GM18519 (cell line): Measurements from ENCODE around the gene SDF2L1.
A peak's percentile ranks its signal among the peaks of the same experiment; 100 is the strongest.
"Not testable (repeated sequence)": the region's sequence is repeated elsewhere in the genome, so short reads cannot be mapped to it uniquely, and the experiment has no call there.

Source experiments
- ATAC-seq: cut with Tn5 transposase; IDR thresholded peaks from one replicate; pipeline ENCODE4 v1.9.1; 2021; ENCODE audit warnings: mild to moderate bottlenecking, moderate library complexity; ENCODE audit not compliant: unreplicated experiment, low FRiP score

Gene SDF2L1

DNA sequence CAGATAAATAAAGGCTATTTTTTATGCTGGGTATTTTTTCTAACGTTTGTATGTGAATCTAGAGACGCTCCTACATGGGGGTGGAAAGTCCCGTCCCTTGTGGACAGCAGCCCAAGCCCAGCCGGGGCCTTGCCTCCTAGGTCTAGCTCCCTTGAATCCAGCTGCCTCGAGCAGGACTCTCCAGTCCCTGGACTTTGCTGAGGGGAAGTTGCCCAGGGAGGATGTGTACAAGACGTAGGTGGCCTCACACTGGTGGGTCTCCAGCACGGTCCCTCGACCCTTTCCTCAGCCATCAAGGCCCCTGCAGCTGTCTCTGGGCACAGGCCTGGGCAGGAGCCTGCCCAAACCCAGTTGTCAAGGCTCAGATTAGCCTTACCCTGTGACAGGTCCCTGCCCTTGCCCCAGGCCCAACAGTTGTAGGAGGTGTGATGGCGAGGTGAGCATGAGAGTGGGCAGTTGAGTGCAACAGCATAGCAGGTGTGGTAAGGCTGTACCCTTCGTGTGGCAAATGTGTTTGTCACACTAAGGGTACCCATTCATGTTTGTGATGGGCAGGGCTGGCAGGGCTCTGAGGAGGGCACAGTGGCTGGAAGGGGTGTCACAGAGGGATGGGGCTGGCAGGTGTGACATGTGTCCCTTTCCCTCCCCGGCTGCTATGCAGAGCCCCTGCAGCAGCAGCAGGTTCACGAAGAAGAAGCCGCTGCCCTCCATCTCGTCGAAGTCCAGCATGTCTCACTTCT is 6.2 kb upstream of the SDF2L1 start:
- ATAC-seq: no peak

DNA sequence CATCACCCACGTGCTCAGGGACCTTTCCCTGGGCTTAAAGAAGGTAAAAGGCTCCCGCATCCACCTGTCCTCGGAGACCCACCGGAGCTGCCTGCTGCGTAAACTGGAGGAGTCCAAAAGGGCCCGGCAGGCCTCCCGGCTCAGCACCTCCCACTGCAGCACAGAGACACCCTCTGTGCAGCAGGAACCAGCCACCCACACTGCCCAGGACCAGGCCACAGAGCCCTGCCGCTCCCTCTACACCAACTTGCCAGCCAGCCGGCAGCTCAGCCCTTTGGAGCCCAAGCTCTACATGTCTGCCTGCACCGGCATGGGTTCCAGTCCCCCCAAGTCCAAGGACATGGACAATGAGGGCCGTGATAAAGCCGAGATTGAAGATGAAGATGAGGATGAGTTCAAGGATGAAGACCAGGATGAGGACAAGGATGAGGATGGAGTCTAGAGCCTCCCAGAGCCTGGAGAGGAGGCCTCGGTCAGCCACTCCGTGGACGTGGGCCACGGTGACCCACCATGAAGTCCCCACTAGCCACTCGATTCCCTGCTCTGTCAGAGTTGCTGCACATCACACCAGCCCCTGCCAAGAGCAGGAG is 5.4 kb upstream of the SDF2L1 start:
- ATAC-seq: no peak

DNA sequence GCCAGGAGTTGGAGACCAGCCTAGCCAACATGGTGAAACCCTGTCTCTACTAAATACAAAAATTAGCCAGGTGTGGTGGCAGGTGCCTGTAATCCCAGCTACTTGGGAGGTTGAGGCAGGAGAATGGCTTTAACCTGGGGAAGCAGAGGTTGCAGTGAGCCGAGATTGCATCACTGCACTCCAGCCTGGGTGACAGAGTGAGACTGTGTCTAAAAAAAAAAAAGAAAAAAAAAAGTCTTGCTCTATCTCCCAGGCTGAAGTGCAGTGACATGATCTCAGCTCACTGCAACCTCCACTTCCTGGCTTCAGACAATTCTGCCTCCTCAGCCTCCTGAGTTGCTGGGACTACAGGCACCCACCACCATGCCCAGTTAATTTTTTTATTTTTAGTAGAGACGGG is 4.7 kb upstream of the SDF2L1 start:
- ATAC-seq: not testable (repeated sequence)

DNA sequence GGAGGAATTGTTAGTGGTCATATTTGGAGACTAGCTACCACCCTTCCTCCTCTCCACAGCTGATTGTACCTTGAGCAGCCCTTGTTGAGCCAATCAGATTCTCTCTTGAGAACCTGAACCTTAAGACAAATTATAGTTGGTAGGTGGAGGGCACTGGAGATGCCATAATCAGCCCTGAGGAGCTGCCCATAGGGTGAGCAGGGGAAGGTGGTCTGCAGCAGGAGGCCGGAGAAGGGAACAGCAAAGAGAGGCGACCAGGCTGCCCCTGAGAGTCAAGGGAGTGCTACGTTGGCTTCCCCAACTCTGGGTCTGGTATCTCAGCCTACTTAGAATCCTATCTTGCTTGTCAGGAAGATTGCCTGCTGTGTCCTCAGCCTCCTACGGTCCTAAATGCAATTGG is 2.7 kb upstream of the SDF2L1 start:
- ATAC-seq: no peak

DNA sequence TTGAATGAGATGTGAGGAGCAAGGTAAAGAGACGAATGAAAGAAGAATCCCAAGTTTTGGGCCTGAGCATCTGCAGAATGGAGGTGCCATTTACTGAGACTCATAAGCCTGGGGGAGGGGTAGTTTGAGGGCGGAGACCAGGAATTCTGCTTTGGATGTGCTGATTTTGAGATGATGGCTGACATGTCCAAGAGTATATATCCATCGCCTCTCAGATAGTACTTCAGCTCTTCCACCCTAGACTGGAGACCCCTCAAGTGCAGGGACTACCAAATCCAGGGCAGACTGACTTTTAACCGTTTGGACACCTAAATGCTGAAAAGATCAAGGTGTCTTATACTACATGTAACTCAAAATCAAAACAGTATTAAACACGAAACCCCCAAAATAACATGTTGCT is 1.3 kb upstream of the SDF2L1 start:
- ATAC-seq: no peak

DNA sequence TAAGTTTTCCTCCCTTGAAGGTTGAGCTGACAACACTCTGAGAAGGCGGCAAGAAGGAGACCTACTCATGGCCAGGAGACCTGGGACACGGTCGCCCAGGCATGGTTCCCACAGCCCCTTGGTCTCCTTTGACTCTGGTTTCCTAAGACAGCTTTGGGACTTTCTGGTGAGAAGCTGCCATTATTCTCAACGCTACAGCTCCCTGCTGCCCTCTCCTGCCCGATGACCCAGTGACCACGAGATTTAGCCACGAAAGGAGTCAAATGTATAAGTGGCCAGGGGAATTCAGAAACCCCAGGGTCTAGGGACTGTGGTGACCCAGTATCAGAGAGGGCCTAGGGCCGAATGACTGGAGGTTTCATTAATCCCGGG is 699 bp upstream of the SDF2L1 start:
- no peak for ATAC-seq

DNA sequence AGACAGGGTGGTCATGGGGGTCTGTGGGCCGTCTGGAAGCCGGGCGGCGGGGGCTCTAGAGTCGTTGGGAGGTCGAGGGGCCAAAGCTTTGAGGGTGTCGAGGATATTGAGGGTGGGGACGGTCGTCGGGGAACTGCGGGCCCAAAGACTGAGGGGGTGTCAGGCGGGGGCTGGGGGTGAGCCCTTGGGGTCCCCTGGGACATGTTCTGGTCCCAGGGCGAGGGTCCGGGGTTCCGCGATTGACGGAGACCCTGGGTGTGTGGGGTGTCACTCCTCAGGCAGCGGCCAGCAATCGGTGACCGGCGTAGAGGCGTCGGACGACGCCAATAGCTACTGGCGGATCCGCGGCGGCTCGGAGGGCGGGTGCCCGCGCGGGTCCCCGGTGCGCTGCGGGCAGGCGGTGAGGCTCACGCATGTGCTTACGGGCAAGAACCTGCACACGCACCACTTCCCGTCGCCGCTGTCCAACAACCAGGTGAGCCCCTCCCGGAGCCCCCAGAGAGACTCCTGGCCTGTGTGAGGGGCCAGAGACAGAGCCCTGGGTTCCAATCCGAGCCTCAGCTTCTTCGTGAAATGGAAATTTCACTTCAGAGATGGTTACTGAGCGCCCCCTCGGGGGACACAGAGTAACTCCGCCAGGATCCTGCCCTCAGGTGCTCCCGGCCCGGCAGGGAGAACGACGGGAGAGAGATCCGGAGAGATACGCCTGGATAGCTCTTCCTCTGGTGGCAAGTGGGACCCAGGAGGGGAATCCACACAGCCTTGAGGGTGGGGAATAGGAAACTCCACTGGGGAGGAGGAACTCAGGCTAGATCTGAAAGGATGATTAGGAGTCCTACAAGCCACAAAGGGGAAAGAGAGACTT is 714 bp downstream of the SDF2L1 start:
- ATAC-seq: no peak

DNA sequence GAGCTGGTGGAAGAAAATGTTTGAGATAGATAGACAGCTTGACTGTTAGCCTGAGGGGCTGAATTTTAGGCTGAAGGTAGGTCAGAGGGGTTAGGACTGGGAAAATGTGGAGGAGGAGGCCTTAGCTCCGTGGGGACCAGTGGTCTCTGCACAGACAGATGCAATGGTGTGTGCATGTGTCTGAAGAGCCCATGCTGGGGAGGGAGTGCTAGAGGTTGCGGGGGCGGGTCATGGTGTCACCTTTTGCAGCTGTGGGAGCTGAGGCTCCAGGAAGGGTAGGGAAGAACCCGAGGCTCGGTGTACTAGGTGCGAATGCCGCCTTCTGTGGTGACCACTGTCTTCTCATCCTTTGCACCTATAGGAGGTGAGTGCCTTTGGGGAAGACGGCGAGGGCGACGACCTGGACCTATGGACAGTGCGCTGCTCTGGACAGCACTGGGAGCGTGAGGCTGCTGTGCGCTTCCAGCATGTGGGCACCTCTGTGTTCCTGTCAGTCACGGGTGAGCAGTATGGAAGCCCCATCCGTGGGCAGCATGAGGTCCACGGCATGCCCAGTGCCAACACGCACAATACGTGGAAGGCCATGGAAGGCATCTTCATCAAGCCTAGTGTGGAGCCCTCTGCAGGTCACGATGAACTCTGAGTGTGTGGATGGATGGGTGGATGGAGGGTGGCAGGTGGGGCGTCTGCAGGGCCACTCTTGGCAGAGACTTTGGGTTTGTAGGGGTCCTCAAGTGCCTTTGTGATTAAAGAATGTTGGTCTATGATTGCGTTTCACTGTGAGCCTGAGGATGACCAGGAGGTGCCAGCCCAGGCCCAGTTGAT is 1.6 kb downstream of the SDF2L1 start:
- no peak for ATAC-seq

DNA sequence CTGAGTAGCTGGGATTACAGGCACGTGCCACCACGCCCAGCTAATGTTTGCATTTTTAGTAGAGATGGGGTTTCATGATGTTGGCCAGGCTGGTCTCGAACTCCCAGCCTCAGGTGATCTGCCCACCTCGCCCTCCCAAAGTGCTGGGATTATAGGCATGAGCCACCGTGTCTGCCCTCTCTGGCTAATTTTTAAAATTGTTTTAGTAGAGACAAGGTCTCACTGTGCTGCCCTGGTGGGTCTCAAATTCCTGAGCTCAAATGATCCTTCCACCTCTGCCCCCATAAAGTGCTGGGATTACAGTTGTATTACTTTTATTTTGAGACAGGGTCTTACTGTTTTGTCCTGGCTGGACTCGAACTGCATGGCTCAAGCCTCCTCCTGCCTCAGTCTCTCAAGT is 3.4 kb downstream of the SDF2L1 start:
- not testable (repeated sequence) for ATAC-seq

DNA sequence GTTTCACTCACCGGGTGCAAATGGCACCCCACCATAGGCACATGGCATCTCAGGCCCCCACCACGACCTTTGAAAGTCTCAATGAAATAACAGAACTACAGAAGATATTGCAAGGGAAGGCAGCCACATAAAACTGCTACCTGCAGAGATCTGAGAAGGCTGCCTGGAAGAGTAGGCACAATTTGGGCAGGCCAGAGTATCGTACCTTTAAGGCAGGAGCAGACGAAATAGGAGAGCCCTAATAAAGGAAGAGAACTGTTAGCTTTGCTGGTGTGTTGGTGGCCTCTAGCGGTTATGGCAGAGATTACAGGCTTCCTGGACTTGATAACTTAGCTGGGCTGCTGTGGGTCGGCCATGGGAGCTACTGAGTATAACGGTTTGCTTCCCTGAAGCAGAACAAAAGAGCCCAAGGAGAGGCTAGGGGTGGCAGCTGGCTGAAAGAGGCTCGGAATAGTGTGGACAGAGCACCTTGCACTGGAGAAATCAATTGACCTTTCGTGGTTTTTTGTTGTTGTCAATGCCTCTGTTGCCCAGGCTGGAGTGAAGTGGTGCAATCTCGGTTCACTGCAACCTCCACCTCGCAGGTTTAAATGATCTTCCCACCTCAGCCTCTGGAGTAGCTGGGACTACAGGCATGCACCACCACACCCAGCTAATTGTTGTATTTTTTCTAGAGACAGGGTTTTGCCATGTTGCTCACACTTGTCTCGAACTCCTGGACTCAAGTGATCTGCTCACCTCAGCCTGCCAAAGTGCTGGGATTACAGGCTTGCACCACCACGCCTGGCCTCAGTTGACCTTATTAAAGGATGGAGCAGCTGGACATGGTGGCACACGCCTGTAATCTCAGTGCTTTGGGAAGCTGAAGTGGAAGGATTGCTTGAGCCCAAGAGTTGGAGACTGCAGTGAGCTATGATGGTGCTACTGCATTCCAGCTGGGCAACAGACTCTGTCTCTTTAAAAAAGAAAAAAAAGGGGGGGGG is 4.8 kb downstream of the SDF2L1 start:
- ATAC-seq: no peak

DNA sequence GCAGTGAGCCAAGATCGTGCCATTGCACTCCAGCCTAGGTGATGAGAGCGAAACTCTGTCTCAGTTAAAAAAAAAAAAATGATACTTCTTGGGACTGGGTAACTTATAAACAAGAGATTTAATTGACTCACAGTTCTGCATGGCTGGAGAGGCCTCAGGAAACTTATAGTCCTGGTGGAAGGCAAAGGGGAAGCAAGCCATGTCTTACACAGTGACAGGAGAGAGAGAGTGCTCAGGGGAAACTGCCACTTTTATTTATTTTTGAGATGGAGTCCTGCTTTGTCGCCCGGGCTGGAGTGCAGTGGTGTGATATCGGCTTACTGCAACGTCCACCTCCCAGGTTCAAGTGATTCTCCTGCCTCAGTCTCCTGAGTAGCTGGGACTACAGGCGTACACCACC is 8.2 kb downstream of the SDF2L1 start:
- no peak for ATAC-seq

DNA sequence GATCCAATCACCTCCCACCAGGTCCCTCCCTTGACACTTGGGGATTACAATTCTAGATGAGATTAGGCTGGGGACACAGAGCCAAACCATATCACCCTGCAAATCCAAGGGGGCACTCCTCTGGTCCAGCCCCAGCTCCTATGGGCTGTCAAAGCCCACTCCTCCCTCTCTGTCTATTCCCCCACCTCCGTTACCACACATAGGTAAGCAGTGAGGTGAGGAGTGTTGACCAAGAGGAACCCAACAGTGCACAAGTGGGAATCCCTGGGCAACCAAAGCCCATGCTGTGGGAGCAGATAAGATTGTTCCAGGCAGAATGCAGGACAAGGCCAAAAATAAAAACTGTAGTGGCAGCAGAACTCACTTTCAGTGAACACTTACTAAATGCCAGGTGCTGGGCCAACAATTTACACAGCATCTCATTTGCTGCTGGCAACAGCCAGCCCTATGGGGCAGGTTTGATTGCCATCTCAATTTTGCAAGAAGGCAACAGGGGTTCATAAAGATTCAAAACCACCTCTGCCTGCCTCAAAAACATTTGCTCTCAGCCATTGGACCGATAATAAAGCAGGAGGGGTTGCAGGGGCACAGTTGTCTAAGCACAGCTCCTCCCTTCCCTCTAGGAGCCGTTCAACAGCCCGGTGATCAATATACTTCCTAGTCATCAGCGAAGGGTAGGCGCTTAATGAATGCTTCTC is 8.9 kb downstream of the SDF2L1 start:
- ATAC-seq: no peak

DNA sequence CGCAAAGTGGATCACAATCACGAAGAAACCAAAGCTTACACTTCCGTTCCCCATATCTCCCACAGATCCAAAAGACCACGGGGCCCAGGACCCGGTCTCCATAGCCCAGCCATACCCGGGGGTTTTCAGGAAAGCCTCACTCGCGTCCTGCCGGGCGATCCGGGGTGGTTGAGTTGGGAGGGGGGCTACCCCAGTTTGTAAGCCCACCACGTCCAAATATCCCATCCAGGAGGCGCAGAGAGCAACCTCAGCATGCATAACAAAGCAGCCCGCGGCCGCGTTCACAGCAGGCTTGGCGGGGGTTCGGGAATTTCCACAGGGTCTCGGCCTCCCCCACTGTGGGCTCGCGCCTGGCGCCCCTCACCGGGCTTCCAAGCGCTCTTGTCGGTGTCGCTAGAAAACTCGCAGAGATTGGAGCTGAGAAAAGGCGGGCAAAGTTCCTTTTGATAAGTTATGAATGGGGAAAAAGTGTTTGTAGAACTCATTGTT is 9.5 kb downstream of the SDF2L1 start:
- ATAC-seq: no peak

DNA sequence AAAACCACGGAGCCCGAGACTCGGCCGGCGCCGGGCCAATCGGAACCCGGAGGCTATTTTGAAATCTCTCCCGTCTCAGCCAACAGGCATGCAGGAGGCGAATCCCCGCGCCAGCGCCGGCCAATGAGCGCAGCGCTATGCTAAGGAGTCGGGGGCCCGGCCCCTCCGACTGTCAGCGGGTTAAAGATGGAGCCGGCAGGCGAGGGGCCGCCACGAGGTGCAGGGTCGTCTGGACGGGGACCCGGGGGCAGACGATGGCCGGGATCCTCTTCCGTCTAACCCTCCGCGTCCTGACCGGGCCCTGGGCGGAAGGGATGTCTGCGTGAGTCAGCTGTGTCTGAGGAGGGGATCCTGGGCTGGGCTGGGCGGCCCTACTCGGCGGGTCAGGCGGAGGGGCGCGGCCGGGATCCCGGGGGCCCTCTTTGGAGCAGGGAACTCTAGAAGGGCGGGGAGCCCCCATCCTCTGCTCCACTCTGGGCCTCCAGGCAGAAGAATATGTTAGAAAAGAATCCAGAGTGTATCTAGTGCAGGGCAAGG is 10.0 kb downstream of the SDF2L1 start:
- peak; percentile 68 for ATAC-seq

DNA sequence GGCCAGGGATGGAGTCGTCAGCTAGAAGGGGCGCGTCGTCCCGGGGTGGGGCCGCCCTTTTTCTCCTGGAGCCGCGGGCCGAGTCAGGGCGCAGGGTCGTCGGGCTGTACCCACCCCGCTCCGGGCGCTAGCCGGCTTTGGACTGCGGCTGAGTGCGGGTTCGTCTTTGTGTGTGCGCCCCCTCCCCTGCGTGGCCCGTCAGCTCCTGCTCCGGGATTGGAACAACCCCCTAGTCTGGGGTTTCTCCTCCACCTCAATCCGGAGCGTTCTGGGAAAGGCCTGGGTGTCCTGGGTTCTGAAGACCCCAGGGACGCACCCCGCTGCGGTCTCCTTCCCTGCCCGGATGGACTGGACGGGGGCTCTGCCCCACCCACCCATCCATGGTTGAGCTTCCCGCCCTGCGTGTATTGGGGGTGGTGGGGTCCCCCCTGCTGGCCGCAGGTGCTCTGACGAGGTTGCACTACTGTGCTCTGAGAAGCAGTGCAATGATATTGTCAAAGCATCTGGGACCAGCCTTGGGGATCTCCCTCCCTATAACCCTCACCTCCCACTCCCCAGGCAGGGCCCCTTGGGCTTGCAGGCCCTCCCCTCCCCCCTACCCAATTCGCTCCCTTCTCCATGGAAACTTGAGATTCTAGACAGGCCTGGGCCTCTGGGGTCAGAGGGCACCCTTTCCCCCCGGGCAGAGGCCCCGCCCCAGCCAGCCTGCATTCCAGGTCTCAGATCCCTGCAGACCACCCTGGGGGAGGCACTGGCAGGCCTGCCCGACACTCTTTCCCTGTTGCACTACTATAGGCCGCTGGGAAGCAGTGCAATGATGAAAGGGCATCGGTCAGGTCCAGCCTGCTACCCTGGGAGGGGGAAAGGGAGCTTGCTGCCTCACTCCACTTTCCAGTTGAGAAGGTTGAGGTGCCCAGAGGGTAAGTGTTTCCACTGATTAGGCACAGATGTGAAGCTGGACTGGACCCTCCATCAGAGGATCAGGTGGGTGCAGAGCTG is 10.7 kb downstream of the SDF2L1 start:
- no peak for ATAC-seq

DNA sequence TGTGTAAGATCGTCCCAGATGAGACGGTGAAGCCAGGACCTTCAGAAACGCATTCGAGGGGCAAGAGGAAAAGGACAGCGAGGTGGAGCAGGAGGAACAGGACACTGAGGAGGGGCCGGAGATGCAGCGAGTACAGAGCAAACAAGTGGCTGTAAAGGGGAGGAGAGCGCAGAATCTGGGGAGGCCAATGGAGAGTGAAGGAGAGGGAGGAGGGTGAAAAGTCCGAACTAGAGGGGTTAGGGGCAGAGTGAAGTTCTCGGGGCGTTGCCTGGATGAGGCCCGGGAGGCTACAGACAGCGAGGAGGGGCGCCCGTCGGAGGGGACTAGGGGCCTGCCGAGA is 14.9 kb downstream of the SDF2L1 start:
- ATAC-seq: no peak

DNA sequence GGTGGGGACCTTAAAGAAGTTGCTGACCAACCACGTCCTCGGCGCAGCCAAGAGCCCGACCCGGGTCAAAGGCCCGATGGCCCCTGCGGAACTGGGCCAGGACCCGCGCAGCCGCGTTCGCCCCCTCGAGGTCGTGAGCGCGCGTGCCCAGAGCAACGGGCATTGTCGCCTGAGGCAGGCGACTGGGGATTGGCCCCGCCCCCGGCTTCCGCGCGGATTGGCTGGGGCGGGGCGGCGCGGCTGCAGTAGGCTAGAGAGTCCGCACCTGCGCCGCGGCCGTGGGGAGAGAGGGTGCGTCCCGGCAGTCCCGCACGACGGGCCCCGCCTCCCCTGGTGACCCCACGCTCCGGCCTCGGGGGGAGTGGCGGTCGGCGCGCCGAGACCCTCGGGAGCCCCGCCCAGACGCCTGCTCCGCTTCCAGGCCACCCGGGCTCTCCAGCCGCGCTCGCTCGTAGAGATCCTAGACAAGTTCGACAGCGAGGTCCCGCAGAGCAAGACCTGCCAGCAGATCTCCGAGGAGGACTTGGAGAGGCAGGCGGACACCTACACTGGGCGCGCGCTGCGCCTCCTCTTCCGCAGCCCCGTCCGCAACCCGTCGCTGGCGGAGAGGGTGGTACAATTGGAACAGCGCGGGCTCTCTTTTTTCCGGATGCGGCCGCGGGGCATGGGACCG is 15.4 kb downstream of the SDF2L1 start:
- peak; percentile 39 for ATAC-seq
